ENCODE data around the gene PROCA1.

GRCh38 chr17:28689011-28689410 is 22.7 kb downstream of the PROCA1 start:
- no peak for TF ChIP-seq CTCF (IDR thresholded peaks at IDR 0.05; ENCODE audit: low read depth, low read length, poor library complexity, severe bottlenecking)
- TF ChIP-seq EZH2phosphoT487 (IDR thresholded peaks at IDR 0.05; ENCODE audit: borderline replicate concordance, low read length), result no peak
